IPS DF 6.9 (cell line): ENCODE data around the gene PGAP1.
"Not testable (repeated sequence)": the region's sequence is repeated elsewhere in the genome, so short reads cannot be mapped to it uniquely, and the experiment has no call there.

ENCODE experiments used
- DNase-seq: peaks from one replicate; pipeline ENCODE4 v3.0.0-alpha.2; 2013; ENCODE audit warnings: low read depth, low spot score
- H3K27ac ChIP-seq: one replicate; pipeline ENCODE4 v1.5.1; 2013; ENCODE audit warnings: low read length, control low read depth
- H3K27me3 ChIP-seq: 2 replicates; pipeline ENCODE4 v1.6.1; 2013; ENCODE audit warnings: mild to moderate bottlenecking, low read length; ENCODE audit not compliant: control insufficient read depth, insufficient read depth
- H3K36me3 ChIP-seq: 2 replicates; pipeline ENCODE4 v1.6.1; 2013; ENCODE audit warnings: low read length; ENCODE audit not compliant: control insufficient read depth, insufficient read depth
- H3K4me1 ChIP-seq: 2 replicates; pipeline ENCODE4 v1.6.1; 2013; ENCODE audit warnings: low read length; ENCODE audit not compliant: control insufficient read depth, insufficient read depth
- H3K4me3 ChIP-seq: 2 replicates; pipeline ENCODE4 v1.5.1; 2013; ENCODE audit warnings: mild to moderate bottlenecking, low read length
- H3K9me3 ChIP-seq: 2 replicates; pipeline ENCODE4 v1.6.1; 2013; ENCODE audit warnings: low read length, inconsistent platforms; ENCODE audit not compliant: control insufficient read depth, insufficient read depth
- whole genome bisulfite sequencing: extraction: QIAGEN DNeasy Blood & Tissue Kit; methylation state at CpG from one replicate; pipeline ENCODE4 v1.1.7; 2013; ENCODE audit warnings: mixed read lengths, missing lambda C conversion rate; ENCODE audit not compliant: insufficient read length, insufficient coverage; 5-methylcytosine and 5-hydroxymethylcytosine counted together

The PGAP1 gene

GRCh38 chr2:196925768-196926561 lies 542 bp downstream of the PGAP1 start:
- Histone ChIP-seq H3K9me3 (no peaks in the 10 kb centered on the region), H3K4me3 (peak overlapping the region; percentile 87), H3K27me3 (no peaks in the 10 kb centered on the region), H3K36me3 (no peaks in the 10 kb centered on the region), H3K27ac (no peak overlapping the region), H3K4me1 (0 out of 2 replicates have a peak, but pooled peaks cover 1% of the 10 kb centered on the region)
- DNase-seq: no peak
- WGBS: no CpG with 5 or more reads among the region's 37 CpGs

- H3K27ac ChIP-seq: no peak overlapping the region
- WGBS: no CpG with 5 or more reads among the region's 11 CpGs
These were observed 1.3 kb downstream of the PGAP1 start for GRCh38 chr2:196925051-196925767.

GRCh38 chr2:196924051-196924450 lies 2.5 kb downstream of the PGAP1 start:
- Histone ChIP-seq H3K27ac (no peak overlapping the region), H3K4me3 (no peak overlapping the region), H3K9me3 (no peaks in the 10 kb centered on the region), H3K27me3 (no peaks in the 10 kb centered on the region), H3K36me3 (no peaks in the 10 kb centered on the region), H3K4me1 (0 out of 2 replicates have a peak, but pooled peaks cover 1% of the 10 kb centered on the region)
- no peak for DNase-seq

More at GRCh38 chr2:196925051-196925767, 1.3 kb downstream of the PGAP1 start:
- no peaks in the 10 kb centered on the region for H3K36me3 ChIP-seq
- DNase-seq: no peak
- H3K4me3 ChIP-seq: peak overlapping the region; percentile 87; the same call in 1 of the 2 replicates
- H3K4me1 ChIP-seq: 0 out of 2 replicates have a peak, but pooled peaks cover 1% of the 10 kb centered on the region
- H3K9me3 ChIP-seq: no peaks in the 10 kb centered on the region
- H3K27me3 ChIP-seq: no peaks in the 10 kb centered on the region

- no CpG with 5 or more reads among the region's 3 CpGs for WGBS
- DNase-seq: no peak
- Histone ChIP-seq H3K4me3 (no peak overlapping the region), H3K36me3 (no peaks in the 10 kb centered on the region; the same call in 1 of the 2 replicates), H3K4me1 (no peaks in the 10 kb centered on the region), H3K27me3 (no peaks in the 10 kb centered on the region), H3K27ac (no peak overlapping the region), H3K9me3 (no peaks in the 10 kb centered on the region)
These were observed 7.6 kb downstream of the PGAP1 start for GRCh38 chr2:196918927-196919326.

GRCh38 chr2:196917802-196918201 lies 8.7 kb downstream of the PGAP1 start:
- Histone ChIP-seq H3K4me1 (no peaks in the 10 kb centered on the region), H3K27me3 (no peaks in the 10 kb centered on the region), H3K36me3 (no peaks in the 10 kb centered on the region; the same call in 1 of the 2 replicates), H3K27ac (no peak overlapping the region), H3K9me3 (no peaks in the 10 kb centered on the region), H3K4me3 (no peak overlapping the region)
- DNase-seq: no peak

- Histone ChIP-seq H3K27ac (no peak overlapping the region), H3K9me3 (no peaks in the 10 kb centered on the region), H3K4me3 (no peak overlapping the region), H3K27me3 (no peaks in the 10 kb centered on the region), H3K36me3 (peaks cover 2% of the 10 kb centered on the region; the same call in 1 of the 2 replicates), H3K4me1 (no peaks in the 10 kb centered on the region)
- DNase-seq: no peak
- no CpG with 5 or more reads among the region's 3 CpGs for WGBS
These were observed 10.9 kb downstream of the PGAP1 start for GRCh38 chr2:196915507-196916189.

GRCh38 chr2:196914867-196915460 lies 11.5 kb downstream of the PGAP1 start:
- H3K9me3 ChIP-seq: no peaks in the 10 kb centered on the region
- no peak overlapping the region for H3K27ac ChIP-seq
- no peak for DNase-seq
- H3K4me1 ChIP-seq: no peaks in the 10 kb centered on the region
- peaks cover 2% of the 10 kb centered on the region; the same call in 1 of the 2 replicates for H3K36me3 ChIP-seq
- H3K27me3 ChIP-seq: no peaks in the 10 kb centered on the region
- H3K4me3 ChIP-seq: no peak overlapping the region
- WGBS: no CpG with 5 or more reads among the region's 4 CpGs

- no peak for DNase-seq
- Histone ChIP-seq H3K27me3 (no peaks in the 10 kb centered on the region), H3K9me3 (no peaks in the 10 kb centered on the region), H3K4me3 (no peak overlapping the region), H3K36me3 (peaks cover 2% of the 10 kb centered on the region; the same call in 1 of the 2 replicates), H3K4me1 (no peaks in the 10 kb centered on the region), H3K27ac (no peak overlapping the region)
- WGBS: no CpG with 5 or more reads among the region's 1 CpG
These were observed 12.8 kb downstream of the PGAP1 start for GRCh38 chr2:196913691-196914090.

- not testable (repeated sequence) for H3K27me3 ChIP-seq
These were observed 21.1 kb downstream of the PGAP1 start for GRCh38 chr2:196905365-196905764.

GRCh38 chr2:196902828-196903227 lies 23.7 kb downstream of the PGAP1 start:
- no peak overlapping the region for H3K4me3 ChIP-seq
- DNase-seq: no peak
- no peaks in the 10 kb centered on the region for H3K36me3 ChIP-seq
- no peak overlapping the region for H3K27ac ChIP-seq
- no peaks in the 10 kb centered on the region for H3K9me3 ChIP-seq
- no peaks in the 10 kb centered on the region for H3K4me1 ChIP-seq
- WGBS: no CpG with 5 or more reads among the region's 3 CpGs
- H3K27me3 ChIP-seq: no peaks in the 10 kb centered on the region

More at GRCh38 chr2:196905365-196905764, 21.1 kb downstream of the PGAP1 start:
- not testable (repeated sequence) for H3K27ac ChIP-seq, H3K4me1 ChIP-seq, H3K4me3 ChIP-seq, DNase-seq, H3K9me3 ChIP-seq, H3K36me3 ChIP-seq
- WGBS: no CpG with 5 or more reads among the region's 15 CpGs
